Transverse colon (tissue), 4 donors: ENCODE results near the gene GLRX2. TPM values are rescaled to one million over a fixed set of nuclear protein-coding genes. Genes with fewer than 3 reads are reported as not detected.
"Not testable (repeated sequence)": the region's sequence is repeated elsewhere in the genome, so short reads cannot be mapped to it uniquely, and the experiment has no call there.

Source experiments
- DNase-seq: peaks from one replicate; pipeline ENCODE4 v3.0.0-alpha.2; 2019
- H3K27ac ChIP-seq, 4 donors: fragments of 200-600 bp; sonication (generic); 2 replicates each; pipeline ENCODE4 v1.5.1; 2016 to 2018; ENCODE audit warnings: inconsistent platforms in 4 of 4
- H3K27me3 ChIP-seq: fragments of 200-600 bp; sonication (generic); 2 replicates; pipeline ENCODE4 v1.5.1; 2017; ENCODE audit warnings: inconsistent platforms
- H3K36me3 ChIP-seq, 4 donors: fragments of 200-600 bp; sonication (generic); 2 replicates each; pipeline ENCODE4 v1.5.1; 2017 to 2019; ENCODE audit warnings: inconsistent platforms in 4 of 4
- H3K4me1 ChIP-seq, 4 donors: fragments of 200-600 bp; sonication (generic); 2 replicates each; pipeline ENCODE4 v1.5.1; 2017 to 2020; ENCODE audit warnings: inconsistent platforms in 4 of 4
- H3K4me3 ChIP-seq, 4 donors: fragments of 200-600 bp; sonication (generic); 1 replicate in 1 of 4; 2 replicates in 3 of 4; pipeline versions ENCODE4 v1.5.1 to v1.6.1; 2017 to 2019; ENCODE audit warnings: inconsistent platforms in 4 of 4
- H3K9me3 ChIP-seq, 2 donors: fragments of 200-600 bp; sonication (generic); 2 replicates each; pipeline ENCODE4 v1.5.1; 2017 to 2019; ENCODE audit warnings: inconsistent platforms in 2 of 2
- CTCF ChIP-seq, 5 experiments: fragments of 200-600 bp in 3 of 5; fragments of 450-650 bp in 2 of 5; sonication (generic) in 3 of 5; IDR thresholded peaks; 1 replicate in 2 of 5; 2 replicates in 3 of 5; pipeline ENCODE4 v1.5.1; 2016 to 2017; ENCODE audit warnings: antibody characterized with exemption in 5 of 5, inconsistent platforms in 3 of 5, mild to moderate bottlenecking in 2 of 5, moderate library complexity in 1 of 5
- EP300 ChIP-seq: sonication (generic); formaldehyde crosslinking; IDR thresholded peaks from one replicate; pipeline ENCODE4 v1.6.1; 2017; ENCODE audit warnings: antibody characterized with exemption, low read depth
- POLR2A ChIP-seq: fragments of 450-650 bp; IDR thresholded peaks from one replicate; pipeline ENCODE4 v1.6.1; 2016; ENCODE audit warnings: antibody characterized with exemption, mild to moderate bottlenecking, moderate library complexity
- POLR2AphosphoS5 ChIP-seq, 3 donors: sonication (generic); formaldehyde crosslinking; IDR thresholded peaks; one replicate each; pipeline ENCODE4 v1.6.1; 2016; ENCODE audit warnings: antibody characterized with exemption in 3 of 3
- WGBS, 2 donors: methylation state at CpG; one replicate each; pipeline ENCODE4 v1.1.5; 2018; ENCODE audit warnings: low coverage in 1 of 2; 5-methylcytosine and 5-hydroxymethylcytosine counted together
- in situ Hi-C, 4 donors: fragments of 200-750 bp; cut with MboI; loops; one replicate each; pipeline versions ENCODE4 v1.15.0 to v1.15.1; 2017; ENCODE audit warnings: low sequenced_read_pairs in 3 of 4, low pct_ligation_motif_present in 1 of 4, low pct_unique_long_range_greater_than_20kb in 1 of 4
- intact Hi-C: fragments of 100-400 bp; cut with DNase I; formaldehyde crosslinking; loops from one replicate; pipeline ENCODE4 v1.15.1; 2023; ENCODE audit warnings: low total_unique reads
- total RNA-seq, 4 donors: library from RNA; depleted of rRNA; stranded (reverse); fragments of >200 nt; gene quantifications; one replicate each; pipeline ENCODE4 v1.1.0, GENCODE V29; 2016

The GLRX2 gene
- total RNA-seq, 4 donors from 2014 or later: 0.40 to 8.3 (median 3.7) TPM

DNA sequence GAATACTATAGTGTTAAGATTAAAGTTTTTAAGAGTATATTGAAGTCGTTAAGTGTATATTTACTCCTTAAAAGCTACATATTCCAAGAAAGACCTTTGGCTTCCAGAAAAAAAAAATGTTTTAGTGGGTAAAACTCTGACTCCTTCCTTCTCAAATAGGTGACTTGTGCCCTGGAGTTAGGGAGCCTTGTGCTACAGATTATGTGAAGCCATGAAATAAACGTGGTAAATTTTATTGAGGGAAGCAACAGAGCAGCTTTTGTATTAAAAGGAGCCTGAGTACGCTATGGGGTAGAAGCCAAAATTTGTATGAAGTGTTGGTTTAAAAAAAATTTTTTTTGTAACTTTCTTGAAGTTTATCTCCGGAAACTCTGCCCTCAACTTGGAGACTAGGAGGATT lies 44.8 kb downstream of the GLRX2 start:
- TF ChIP-seq EP300: no peak
- peaks cover 8 to 38% (median 25%) of the 10 kb centered on the region in 4 donors for H3K4me1 ChIP-seq
- H3K27me3 ChIP-seq: no peaks in the 10 kb centered on the region
- peak overlapping the region; percentile 50 to 91 (median 79) for H3K4me3 ChIP-seq
- WGBS, 2 donors: 6 to 11% methylated on average over 4 of the region's 4 CpGs
- intact Hi-C loops (loop anchor here (5.0 kb wide), 1 partner anchor 47 kb away; the partner anchor contains the start of gene GLRX2), in situ Hi-C loops (loop anchor here in 1 of 4 donors (10.0 kb wide), 1 partner anchor 64 kb away; the partner anchor contains the start of gene CDC73)
- no peaks in the 10 kb centered on the region for H3K9me3 ChIP-seq
- H3K36me3 ChIP-seq: no peaks in the 10 kb centered on the region
- DNase-seq: no peak
- H3K27ac ChIP-seq: peak overlapping the region; percentile 96 to 98 (median 96)

GRCh38 chr1:193060115-193060403 lies 45.2 kb downstream of the GLRX2 start:
- no peaks in the 10 kb centered on the region for H3K36me3 ChIP-seq
- in situ Hi-C loops: loop anchor here in 1 of 4 donors (10.0 kb wide), 1 partner anchor 65 kb away; the partner anchor contains the start of gene CDC73
- intact Hi-C loops: loop anchor here (5.0 kb wide), 1 partner anchor 47 kb away; the partner anchor contains the start of gene GLRX2
- H3K27me3 ChIP-seq: no peaks in the 10 kb centered on the region
- peak overlapping the region; percentile 50 to 91 (median 79) for H3K4me3 ChIP-seq
- no peaks in the 10 kb centered on the region for H3K9me3 ChIP-seq
- TF ChIP-seq POLR2A (no peak), POLR2AphosphoS5 (IDR thresholded peaks at IDR 0.05) (peak in 2 of 3 donors; percentile 2 to 4)
- 0 to 3% methylated on average over 4 to 9 of the region's 9 CpGs for WGBS, 2 donors
- no peak for DNase-seq
- H3K4me1 ChIP-seq: peaks cover 8 to 40% (median 28%) of the 10 kb centered on the region in 4 donors
- peak overlapping the region; percentile 96 to 98 (median 96) for H3K27ac ChIP-seq

DNA sequence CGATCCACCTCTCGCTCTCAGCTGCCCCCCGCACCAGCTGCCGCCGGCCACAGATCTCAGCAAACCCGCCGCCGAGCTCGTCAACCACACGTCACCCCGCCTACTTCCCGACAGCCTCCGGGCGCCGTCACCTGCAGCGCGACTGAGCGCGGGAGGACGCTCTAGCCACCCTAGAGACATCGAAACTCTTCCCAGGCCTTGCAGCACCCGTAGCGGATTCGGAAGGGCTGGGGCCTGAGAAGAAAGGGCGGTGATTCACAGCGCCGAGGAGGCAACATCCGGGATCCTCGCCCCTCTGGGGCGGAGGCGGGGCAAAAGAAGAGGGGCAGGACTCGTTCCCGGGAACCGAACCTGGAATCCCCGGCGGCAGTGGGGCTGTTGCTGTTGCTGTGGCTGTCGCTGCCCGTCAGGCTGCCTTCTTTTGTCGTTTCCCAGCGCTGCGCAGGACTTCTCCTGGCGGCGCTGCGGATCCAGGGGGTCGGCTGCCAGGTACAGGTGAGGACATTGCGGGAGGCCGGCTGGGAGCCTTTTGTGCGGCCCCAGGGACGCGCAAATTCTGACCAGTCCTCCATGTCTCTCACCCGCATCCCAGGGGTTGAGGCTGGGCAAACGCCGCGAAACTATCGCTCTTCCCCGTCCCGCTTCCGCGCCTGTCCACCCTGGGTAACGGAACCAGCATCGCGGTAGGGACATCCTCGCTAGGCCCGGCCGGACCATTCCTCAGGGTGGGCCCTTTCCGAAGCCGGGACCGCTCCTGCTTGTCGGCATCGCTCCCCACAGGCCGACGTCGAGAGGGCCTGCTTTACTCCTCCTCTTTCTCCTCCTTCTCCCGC lies 45.7 kb downstream of the GLRX2 start, which contains the start of the genes RO60 and UCHL5:
TSS of gene RO60 (plus strand) at position 331 of the 833 bp plus-strand sequence. CDS start 9,443 bp downstream, outside the sequence.
TSS of gene UCHL5 (minus strand) at position 79 of the 833 bp plus-strand sequence. CDS start 100 bp downstream, outside the sequence.
- intact Hi-C loops: loop anchor here (5.0 kb wide), 1 partner anchor 48 kb away; the partner anchor contains the start of gene GLRX2
- in situ Hi-C loops: loop anchor here in 1 of 4 donors (10.0 kb wide), 1 partner anchor 65 kb away; the partner anchor contains the start of gene CDC73
- 0% methylated on average over 48 of the region's 74 CpGs; no CpG with 5 or more reads in 1 of the 2 donors for WGBS, 2 donors
- Histone ChIP-seq H3K9me3 (no peaks in the 10 kb centered on the region), H3K27ac (peak within 1 kb of the TSS; percentile 96 to 98 (median 96)), H3K36me3 (no peaks in the 10 kb centered on the region), H3K4me1 (peaks cover 8 to 40% (median 32%) of the 10 kb centered on the region in 4 donors), H3K27me3 (no peaks in the 10 kb centered on the region), H3K4me3 (peak within 1 kb of the TSS; percentile 77 to 91 (median 82))
- DNase-seq: peak; percentile 97
- TF ChIP-seq EP300 (peak; percentile 48), POLR2A (peak; percentile 85), CTCF (IDR thresholded peaks at IDR 0.05) (no peak), POLR2AphosphoS5 (IDR thresholded peaks at IDR 0.05) (peak; percentile 92)

DNA sequence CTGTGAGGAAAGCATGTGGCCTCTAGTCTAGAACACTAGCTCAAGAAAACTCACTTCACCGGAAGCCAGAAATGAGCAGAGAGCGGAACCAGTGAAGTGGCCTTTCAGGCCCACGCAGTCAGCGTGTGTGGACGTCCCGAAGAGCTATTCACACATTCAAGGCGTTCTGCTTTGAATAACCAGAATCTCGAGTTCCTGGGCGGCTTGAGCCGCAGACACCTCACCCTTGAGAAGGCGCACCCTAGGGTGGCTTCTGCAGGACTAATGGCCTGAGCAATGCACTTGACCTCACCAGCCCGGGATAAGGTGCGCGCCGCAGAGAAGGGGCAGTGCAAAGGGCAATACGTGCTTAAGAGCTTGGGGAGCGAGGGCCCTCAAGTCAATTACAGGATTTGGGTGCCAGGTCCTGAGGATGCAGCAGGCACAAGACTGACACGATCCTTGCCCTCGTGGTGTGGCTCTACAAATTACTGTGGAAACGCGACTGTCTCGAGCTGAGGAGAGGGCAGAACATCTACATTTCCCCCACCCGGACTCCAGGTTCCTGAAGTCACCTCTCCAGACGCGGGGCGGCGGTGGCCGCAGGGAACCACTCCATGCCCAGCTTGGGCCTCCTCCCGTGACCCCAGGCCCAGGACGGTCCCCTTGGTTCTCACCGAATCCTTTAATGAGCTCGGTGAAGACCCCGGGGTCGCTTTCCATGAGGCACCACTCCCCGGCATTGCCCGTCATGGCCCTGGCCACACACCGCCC lies 46.5 kb downstream of the GLRX2 start:
- Histone ChIP-seq H3K9me3 (no peaks in the 10 kb centered on the region), H3K4me1 (peaks cover 8 to 37% (median 32%) of the 10 kb centered on the region in 4 donors), H3K27me3 (no peaks in the 10 kb centered on the region), H3K27ac (peak overlapping the region; percentile 96 to 98 (median 96)), H3K36me3 (no peaks in the 10 kb centered on the region), H3K4me3 (peak overlapping the region; percentile 77 to 91 (median 82))
- intact Hi-C loops (no loop called here), in situ Hi-C loops (no loop called here)
- TF ChIP-seq POLR2A: no peak
- TF ChIP-seq POLR2AphosphoS5 (IDR thresholded peaks at IDR 0.05): peak in 2 of 3 donors; percentile 27 to 34
- WGBS, 2 donors: 0% methylated on average over 9 to 36 of the region's 37 CpGs
- peak; percentile 54 for DNase-seq

- Histone ChIP-seq H3K27ac (no peak overlapping the region), H3K4me1 (peaks cover 8 to 20% (median 17%) of the 10 kb centered on the region in 4 donors), H3K36me3 (peaks cover 0 to 6% (median 3%) of the 10 kb centered on the region in 4 donors), H3K27me3 (no peaks in the 10 kb centered on the region), H3K4me3 (no peak overlapping the region), H3K9me3 (no peaks in the 10 kb centered on the region)
- TF ChIP-seq EP300: no peak
- DNase-seq: no peak
- WGBS, 2 donors: 89 to 96% methylated on average over 4 of the region's 4 CpGs
- intact Hi-C loops (no loop called here), in situ Hi-C loops (no loop called here)
Measured at GRCh38 chr1:193054169-193054675, 51.0 kb downstream of the GLRX2 start.

- WGBS, 2 donors: 94 to 95% methylated on average over 4 to 5 of the region's 5 CpGs
- DNase-seq, H3K27ac ChIP-seq, H3K27me3 ChIP-seq, H3K4me1 ChIP-seq, H3K9me3 ChIP-seq, intact Hi-C loops, H3K4me3 ChIP-seq: not testable (repeated sequence)
- peaks cover 0 to 29% (median 13%) of the 10 kb centered on the region in 4 donors for H3K36me3 ChIP-seq
- in situ Hi-C loops: loop anchor here in 2 of 4 donors (25.0 kb wide), 2 partner anchors 437 to 587 kb away; no protein-coding TSS in a partner anchor
Measured at GRCh38 chr1:193048913-193049312, 56.3 kb downstream of the GLRX2 start.
